Activated CD8-positive, alpha-beta T cell treated with anti-CD3 and anti-CD28 coated beads, Interleukin-2, amount 10 ng/mL, durations not matched to agents 7 days and 5 days (primary cell): Measurements from ENCODE around the gene MBD6. TPM values are rescaled to one million over a fixed set of nuclear protein-coding genes. Genes with fewer than 3 reads are reported as not detected.
A peak's percentile ranks its signal among the peaks of the same experiment; 100 is the strongest.

ENCODE experiments used
- microRNA-seq: library from miRNA; unstranded; fragments of <30 nt; microRNA quantifications from one replicate; pipeline ENCODE4 v1.2.0, GENCODE V29; 2022
- total RNA-seq, 2 experiments: library from RNA; stranded (reverse); gene quantifications; one replicate each; pipeline ENCODE4 v1.2.3, GENCODE V29; 2021

Gene MBD6
- total RNA-seq, 2 experiments from 2014 or later = 68.4 to 71.4 TPM

Small RNAs within 50 kb of the gene (microRNA-seq; reads per million reads assigned to microRNA genes)
- gene MIR616 (7.5 reads per million, percentile 15 among the genes with 10 or more reads in this experiment), gene MIR6758 (not detected)

Other genes starting within 250 kb of the MBD6 start
- gene R3HDM2, start 91.8 kb upstream of the MBD6 start, total RNA-seq = 10 to 100 TPM; 59.0 to 61.7 TPM
- not detected for gene INHBC, start 88.0 kb upstream of the MBD6 start, total RNA-seq
- not detected for gene INHBE, start 67.5 kb upstream of the MBD6 start, total RNA-seq
- gene GLI1, start 63.0 kb upstream of the MBD6 start, total RNA-seq = 1 to 10 TPM in 1 of 2 experiments, under 1 TPM in 1; 0.68 to 1.9 TPM
- 100 to 1,000 TPM; 243 to 248 TPM for gene ARHGAP9, start 43.0 kb upstream of the MBD6 start, total RNA-seq
- gene MARS1, start 34.8 kb upstream of the MBD6 start, total RNA-seq = 100 to 1,000 TPM; 275 to 291 TPM
- gene DDIT3, start 2.3 kb upstream of the MBD6 start, total RNA-seq = 10 to 100 TPM; 14.9 to 15.0 TPM
- 10 to 100 TPM; 89.3 to 96.5 TPM for gene DCTN2, start 24.4 kb downstream of the MBD6 start, total RNA-seq
- gene KIF5A, start 27.2 kb downstream of the MBD6 start, total RNA-seq = 1 to 10 TPM in 1 of 2 experiments, under 1 TPM in 1; 0.99 to 1.4 TPM
- 10 to 100 TPM; 16.8 to 17.9 TPM for gene PIP4K2C, start 68.4 kb downstream of the MBD6 start, total RNA-seq
- 10 to 100 TPM; 15.4 to 17.8 TPM for gene DTX3, start 82.0 kb downstream of the MBD6 start, total RNA-seq
- under 1 TPM; 0.37 TPM for gene ARHGEF25, start 88.6 kb downstream of the MBD6 start, total RNA-seq
- gene B4GALNT1, start 110.4 kb downstream of the MBD6 start, total RNA-seq = under 1 TPM; 0.84 to 0.99 TPM
- 100 to 1,000 TPM; 100 to 107 TPM for gene OS9, start 171.3 kb downstream of the MBD6 start, total RNA-seq
- 10 to 100 TPM; 68.6 to 72.5 TPM for gene AGAP2, start 215.9 kb downstream of the MBD6 start, total RNA-seq
- gene TSPAN31, start 222.2 kb downstream of the MBD6 start, total RNA-seq = 10 to 100 TPM; 12.9 to 13.3 TPM
- 100 to 1,000 TPM; 132 to 146 TPM for gene CDK4, start 229.5 kb downstream of the MBD6 start, total RNA-seq
- 10 to 100 TPM; 23.6 to 24.4 TPM for gene MARCHF9, start 232.3 kb downstream of the MBD6 start, total RNA-seq
- 1 to 10 TPM; 2.3 to 2.6 TPM for gene CYP27B1, start 244.3 kb downstream of the MBD6 start, total RNA-seq
- gene METTL1, start 249.3 kb downstream of the MBD6 start, total RNA-seq = 10 to 100 TPM; 26.3 to 28.8 TPM
- gene EEF1AKMT3, start 249.8 kb downstream of the MBD6 start, total RNA-seq = 1 to 10 TPM; 3.1 to 3.2 TPM